ENCODE measurements around the gene PPP1R8.

- TF ChIP-seq CTCF (IDR thresholded peaks at IDR 0.05) (no peak), POLR2AphosphoS5 (IDR thresholded peaks at IDR 0.05) (no peak), POLR2A (IDR thresholded peaks at IDR 0.05; ENCODE audit: low read depth) (no peak)
These were observed 1.2 kb downstream of the PPP1R8 start for GRCh38 chr1:27831568-27832410.
